Stimulated activated CD4-positive, alpha-beta T cell treated with anti-CD3 and anti-CD28 coated beads, Interleukin-12 subunit alpha, Interleukin-12 subunit beta, amount 100 ng/mL, for 4 hours (primary cell): Measurements from ENCODE around the gene DQX1.

Source experiments
- DNase-seq: peaks from one replicate; pipeline ENCODE4 v3.0.0-alpha.2; 2020

Gene DQX1

GRCh38 chr2:74530239-74531187, 4.5 kb upstream of the DQX1 start:
- DNase-seq: peak; percentile 41

- DNase-seq: peak; percentile 85
Measured at GRCh38 chr2:74529357-74530238, 3.6 kb upstream of the DQX1 start, which contains the start of the genes AUP1 and HTRA2. AUP1 (minus strand) TSS chr2:74529706; CDS start chr2:74529629, 77 bp downstream. HTRA2 (plus strand) TSS chr2:74529933; CDS start chr2:74530007, 74 bp downstream.

- peak; percentile 27 for DNase-seq
Measured at GRCh38 chr2:74528600-74529356, 2.7 kb upstream of the DQX1 start.

GRCh38 chr2:74527741-74528140, 1.7 kb upstream of the DQX1 start:
- no peak for DNase-seq

- DNase-seq: no peak
Measured at GRCh38 chr2:74526649-74527230, 709 bp upstream of the DQX1 start.

GRCh38 chr2:74524955-74525716, 895 bp downstream of the DQX1 start:
- no peak for DNase-seq

- no peak for DNase-seq
Measured at GRCh38 chr2:74524005-74524404, 2.0 kb downstream of the DQX1 start.

- DNase-seq: no peak
Measured at GRCh38 chr2:74522516-74522915, 3.5 kb downstream of the DQX1 start.

- DNase-seq: no peak
Measured at GRCh38 chr2:74516650-74517049, 9.4 kb downstream of the DQX1 start.

GRCh38 chr2:74515981-74516633, 9.9 kb downstream of the DQX1 start:
- DNase-seq: peak; percentile 79

- DNase-seq: no peak
Measured at GRCh38 chr2:74515271-74515980, 10.6 kb downstream of the DQX1 start.

- no peak for DNase-seq
Measured at GRCh38 chr2:74514368-74515270, 11.4 kb downstream of the DQX1 start, which contains the start of gene TLX2. TLX2 (plus strand) TSS chr2:74514450; CDS start chr2:74514807, 357 bp downstream.

GRCh38 chr2:74513605-74514367, 12.2 kb downstream of the DQX1 start:
- DNase-seq: peak; percentile 24

GRCh38 chr2:74512744-74513604, 13.1 kb downstream of the DQX1 start:
- no peak for DNase-seq

GRCh38 chr2:74511104-74511989, 14.7 kb downstream of the DQX1 start:
- DNase-seq: no peak

- no peak for DNase-seq
Measured at GRCh38 chr2:74510272-74510671, 15.8 kb downstream of the DQX1 start.
